ENCODE results near the gene TCAIM.

DNA sequence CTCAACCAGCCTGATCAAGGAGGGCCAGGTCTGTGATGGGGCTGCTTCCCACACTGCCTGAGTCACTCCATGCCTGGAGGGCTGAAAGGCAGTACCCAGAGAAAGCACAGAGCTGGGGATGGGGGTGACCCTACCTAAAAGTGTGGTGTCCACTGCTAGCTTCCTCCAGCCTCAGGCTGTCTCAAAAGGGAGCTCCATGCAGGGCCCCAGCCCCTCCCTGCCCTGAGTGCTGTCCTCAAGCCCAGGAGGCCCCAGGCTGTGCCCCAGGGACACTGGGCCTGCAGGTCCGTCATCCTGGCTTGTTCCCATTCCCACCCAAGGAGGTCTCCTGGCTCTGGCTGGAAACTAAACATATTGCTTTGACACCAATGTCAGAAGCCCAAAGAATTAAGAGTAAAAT, 82.1 kb downstream of the TCAIM start:
- TF ChIP-seq, protein P1, sequence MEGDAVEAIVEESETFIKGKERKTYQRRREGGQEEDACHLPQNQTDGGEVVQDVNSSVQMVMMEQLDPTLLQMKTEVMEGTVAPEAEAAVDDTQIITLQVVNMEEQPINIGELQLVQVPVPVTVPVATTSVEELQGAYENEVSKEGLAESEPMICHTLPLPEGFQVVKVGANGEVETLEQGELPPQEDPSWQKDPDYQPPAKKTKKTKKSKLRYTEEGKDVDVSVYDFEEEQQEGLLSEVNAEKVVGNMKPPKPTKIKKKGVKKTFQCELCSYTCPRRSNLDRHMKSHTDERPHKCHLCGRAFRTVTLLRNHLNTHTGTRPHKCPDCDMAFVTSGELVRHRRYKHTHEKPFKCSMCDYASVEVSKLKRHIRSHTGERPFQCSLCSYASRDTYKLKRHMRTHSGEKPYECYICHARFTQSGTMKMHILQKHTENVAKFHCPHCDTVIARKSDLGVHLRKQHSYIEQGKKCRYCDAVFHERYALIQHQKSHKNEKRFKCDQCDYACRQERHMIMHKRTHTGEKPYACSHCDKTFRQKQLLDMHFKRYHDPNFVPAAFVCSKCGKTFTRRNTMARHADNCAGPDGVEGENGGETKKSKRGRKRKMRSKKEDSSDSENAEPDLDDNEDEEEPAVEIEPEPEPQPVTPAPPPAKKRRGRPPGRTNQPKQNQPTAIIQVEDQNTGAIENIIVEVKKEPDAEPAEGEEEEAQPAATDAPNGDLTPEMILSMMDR (IDR thresholded peaks at IDR 0.05; ENCODE audit: poor library complexity), result no peak
- TF ChIP-seq EZH2 (IDR thresholded peaks at IDR 0.05; ENCODE audit: borderline replicate concordance) (no peak), EZH2phosphoT487 (IDR thresholded peaks at IDR 0.05; ENCODE audit: low read depth, severe bottlenecking, unreplicated experiment) (no peak)

All from hepatocyte (in vitro differentiated cells).